OCI-LY1 (cell line): ENCODE results near the gene GLDN.

ENCODE experiments used
- H2AFZ ChIP-seq: fragments of 200-600 bp; sonication (generic), shearing (Covaris generic); 2 replicates; pipeline ENCODE4 v1.6.0; 2014; ENCODE audit warnings: antibody characterized with exemption, mild to moderate bottlenecking, low read length
- H3F3A ChIP-seq: fragments of 200-600 bp; sonication (generic), shearing (Covaris generic); 2 replicates; pipeline ENCODE4 v1.6.0; 2014; ENCODE audit warnings: mild to moderate bottlenecking, antibody characterized with exemption, low read length, moderate library complexity; ENCODE audit not compliant: insufficient read depth
- H3K27ac ChIP-seq: fragments of 200-600 bp; sonication (generic); 2 replicates; pipeline ENCODE4 v1.5.1; 2014; ENCODE audit warnings: low read length, mixed run types, mild to moderate bottlenecking, low read depth; ENCODE audit not compliant: poor library complexity, severe bottlenecking
- H3K27me3 ChIP-seq: fragments of 200-600 bp; sonication (generic); 2 replicates; pipeline ENCODE4 v1.6.0; 2014; ENCODE audit warnings: antibody characterized with exemption, mild to moderate bottlenecking, low read length, moderate library complexity; ENCODE audit not compliant: insufficient read depth
- H3K36me3 ChIP-seq: fragments of 200-600 bp; sonication (generic); 2 replicates; pipeline ENCODE4 v1.6.1; 2014; ENCODE audit warnings: mild to moderate bottlenecking, antibody characterized with exemption, low read length, moderate library complexity, mixed read lengths; ENCODE audit not compliant: insufficient read depth
- H3K4me1 ChIP-seq: fragments of 200-600 bp; sonication (generic); 2 replicates; pipeline ENCODE4 v1.5.1; 2014; ENCODE audit warnings: mild to moderate bottlenecking, low read length, moderate library complexity; ENCODE audit not compliant: insufficient read depth, severe bottlenecking
- H3K4me2 ChIP-seq: fragments of 200-600 bp; sonication (generic), shearing (Covaris generic); 2 replicates; pipeline ENCODE4 v1.6.1; 2014; ENCODE audit warnings: low read length
- H3K4me3 ChIP-seq: fragments of 200-600 bp; sonication (generic); 2 replicates; pipeline ENCODE4 v1.5.1; 2014; ENCODE audit warnings: low read length, low read depth, mild to moderate bottlenecking, mixed read lengths; ENCODE audit not compliant: poor library complexity, severe bottlenecking
- H3K79me2 ChIP-seq: fragments of 200-600 bp; shearing (Covaris generic); 2 replicates; pipeline ENCODE4 v1.6.1; 2016; ENCODE audit warnings: mixed run types, low read length, mixed read lengths; ENCODE audit not compliant: insufficient read depth
- H3K9ac ChIP-seq: fragments of 200-600 bp; sonication (generic), shearing (Covaris generic); 2 replicates; pipeline ENCODE4 v1.6.1; 2014; ENCODE audit warnings: mild to moderate bottlenecking, low read length, mixed read lengths
- H3K9me2 ChIP-seq: fragments of 200-600 bp; sonication (generic), shearing (Covaris generic); 2 replicates; pipeline ENCODE4 v1.6.1; 2014; ENCODE audit warnings: low read depth, mild to moderate bottlenecking, low read length, mixed read lengths
- H3K9me3 ChIP-seq: fragments of 200-600 bp; shearing (Covaris generic); 2 replicates; pipeline ENCODE4 v1.6.1; 2014; ENCODE audit warnings: low read length, mixed read lengths
- H4K20me1 ChIP-seq: fragments of 200-600 bp; sonication (generic), shearing (Covaris generic); 2 replicates; pipeline ENCODE4 v1.6.0; 2016; ENCODE audit warnings: mild to moderate bottlenecking, low read length; ENCODE audit not compliant: insufficient read depth
- CTCF ChIP-seq: fragments of 200-600 bp; sonication (generic), shearing (Covaris generic); IDR thresholded peaks from 2 replicates; pipeline ENCODE4 v1.5.1; 2017; ENCODE audit warnings: mild to moderate bottlenecking, antibody characterized with exemption, low read length, moderate library complexity, mixed read lengths
- EZH2 ChIP-seq: fragments of 200-600 bp; sonication (generic), shearing (Covaris generic); IDR thresholded peaks from 2 replicates; pipeline ENCODE4 v1.8.0; 2017; ENCODE audit warnings: borderline replicate concordance, mixed run types, mild to moderate bottlenecking, antibody characterized with exemption, low read length, moderate library complexity, mixed read lengths

Gene GLDN

DNA sequence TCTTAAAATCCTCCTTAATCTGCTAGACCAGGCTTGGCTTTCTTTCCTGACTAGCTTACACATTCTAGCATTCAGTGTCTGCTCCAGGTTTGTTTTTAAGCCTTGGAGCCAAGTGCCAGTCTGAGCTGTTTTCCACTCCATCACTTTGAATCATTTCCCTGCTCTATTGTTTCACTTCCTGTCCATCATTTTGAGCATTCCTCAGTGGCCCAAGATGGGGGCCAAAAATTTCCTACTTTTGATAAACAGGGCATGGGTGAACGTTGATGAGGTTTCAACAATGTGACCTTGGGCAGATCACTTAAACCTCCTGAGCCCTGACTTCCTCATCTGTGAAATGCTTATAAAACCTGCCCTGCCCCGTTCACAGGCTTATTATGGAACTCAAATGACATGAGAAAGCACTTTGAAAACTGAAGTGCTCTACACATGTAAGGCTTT is 7.4 kb upstream of the GLDN start:
- Histone ChIP-seq H3K4me3 (no peak overlapping the region), H3K27me3 (no peaks in the 10 kb centered on the region), H2AFZ (no peak overlapping the region), H3K9me2 (no peaks in the 10 kb centered on the region), H3K9ac (no peak overlapping the region), H3K27ac (no peak overlapping the region), H3K4me2 (no peak overlapping the region), H3K4me1 (no peaks in the 10 kb centered on the region), H3K9me3 (no peaks in the 10 kb centered on the region), H4K20me1 (no peaks in the 10 kb centered on the region), H3K79me2 (no peaks in the 10 kb centered on the region), H3F3A (no peaks in the 10 kb centered on the region), H3K36me3 (no peaks in the 10 kb centered on the region)
- TF ChIP-seq CTCF, result no peak
- TF ChIP-seq EZH2, result no peak

DNA sequence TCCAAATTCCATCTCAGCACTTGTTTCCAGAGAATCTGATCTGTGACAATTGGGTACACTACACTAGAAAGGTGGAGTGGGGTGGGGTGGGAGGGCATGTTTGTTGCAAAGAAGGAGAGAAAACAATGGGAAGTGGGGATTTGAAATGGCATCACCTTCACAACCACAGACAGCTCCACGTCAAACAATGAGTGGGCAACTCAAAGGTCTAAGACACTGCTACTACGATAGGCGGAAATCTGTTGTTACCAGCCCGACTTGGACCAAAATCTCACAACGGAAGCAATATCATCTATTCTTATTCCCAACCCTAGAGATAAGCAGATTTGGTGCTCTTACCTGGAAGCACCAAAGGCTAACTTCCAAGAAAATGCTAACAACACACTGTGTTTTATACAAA is 6.4 kb upstream of the GLDN start:
- H3F3A ChIP-seq, result no peaks in the 10 kb centered on the region
- no peaks in the 10 kb centered on the region for H3K9me3 ChIP-seq
- H3K79me2 ChIP-seq, result no peaks in the 10 kb centered on the region
- H3K27me3 ChIP-seq, result no peaks in the 10 kb centered on the region
- no peaks in the 10 kb centered on the region for H3K4me1 ChIP-seq
- no peaks in the 10 kb centered on the region for H4K20me1 ChIP-seq
- H2AFZ ChIP-seq, result no peak overlapping the region
- H3K36me3 ChIP-seq, result no peaks in the 10 kb centered on the region
- TF ChIP-seq CTCF, result no peak
- no peak for TF ChIP-seq EZH2
- H3K9me2 ChIP-seq, result no peaks in the 10 kb centered on the region
- H3K4me3 ChIP-seq, result no peak overlapping the region
- no peak overlapping the region for H3K9ac ChIP-seq
- no peak overlapping the region for H3K27ac ChIP-seq
- no peak overlapping the region for H3K4me2 ChIP-seq

GRCh38 chr15:51335538-51336410 is 5.7 kb upstream of the GLDN start:
- no peak overlapping the region for H2AFZ ChIP-seq
- no peak overlapping the region for H3K4me3 ChIP-seq
- no peaks in the 10 kb centered on the region for H3K9me3 ChIP-seq
- H4K20me1 ChIP-seq, result no peaks in the 10 kb centered on the region
- H3K9ac ChIP-seq, result no peak overlapping the region
- no peaks in the 10 kb centered on the region for H3K9me2 ChIP-seq
- H3F3A ChIP-seq, result no peaks in the 10 kb centered on the region
- no peak overlapping the region for H3K4me2 ChIP-seq
- no peaks in the 10 kb centered on the region for H3K27me3 ChIP-seq
- no peaks in the 10 kb centered on the region for H3K4me1 ChIP-seq
- TF ChIP-seq CTCF (no peak), EZH2 (no peak)
- no peaks in the 10 kb centered on the region for H3K79me2 ChIP-seq
- H3K36me3 ChIP-seq, result no peaks in the 10 kb centered on the region
- no peak overlapping the region for H3K27ac ChIP-seq
